ENCODE results near the gene DMPK.
"Not testable (repeated sequence)": the region's sequence is repeated elsewhere in the genome, so short reads cannot be mapped to it uniquely, and the experiment has no call there.

DMPK gene

GRCh38 chr19:45758921-45759320, 23.4 kb downstream of the DMPK start:
- H3K4me3 ChIP-seq (replicated peaks; ENCODE audit: low read depth, low read length): no peak overlapping the region
- DNase-seq (ENCODE audit: extremely low read depth, low read depth): no peak
- no peak for TF ChIP-seq CTCF (IDR thresholded peaks at IDR 0.05; ENCODE audit: low read depth, low read length, missing control alignments)

GRCh38 chr19:45757695-45758094, 24.6 kb downstream of the DMPK start:
- TF ChIP-seq CTCF (IDR thresholded peaks at IDR 0.05; ENCODE audit: low read depth, low read length, missing control alignments): no peak
- DNase-seq (ENCODE audit: extremely low read depth, low read depth): no peak
- H3K4me3 ChIP-seq (replicated peaks; ENCODE audit: low read depth, low read length): no peak overlapping the region

GRCh38 chr19:45754323-45754722, 28.0 kb downstream of the DMPK start:
- no peak for TF ChIP-seq CTCF (IDR thresholded peaks at IDR 0.05; ENCODE audit: low read depth, low read length, missing control alignments)

GRCh38 chr19:45753548-45753947, 28.7 kb downstream of the DMPK start:
- H3K4me3 ChIP-seq (replicated peaks; ENCODE audit: low read depth, low read length): no peak overlapping the region
- peak; percentile 31 for TF ChIP-seq CTCF (IDR thresholded peaks at IDR 0.05; ENCODE audit: low read depth, low read length, missing control alignments)
- no peak for DNase-seq (ENCODE audit: extremely low read depth, low read depth)

More at GRCh38 chr19:45754323-45754722, 28.0 kb downstream of the DMPK start:
- DNase-seq (ENCODE audit: extremely low read depth, low read depth): no peak
- no peak overlapping the region for H3K4me3 ChIP-seq (replicated peaks; ENCODE audit: low read depth, low read length)

- no peak for TF ChIP-seq CTCF (IDR thresholded peaks at IDR 0.05; ENCODE audit: low read depth, low read length, missing control alignments)
- no peak for DNase-seq (ENCODE audit: extremely low read depth, low read depth)
- H3K4me3 ChIP-seq (replicated peaks; ENCODE audit: low read depth, low read length): no peak overlapping the region
These were observed 29.7 kb downstream of the DMPK start for GRCh38 chr19:45752639-45753038.

GRCh38 chr19:45751483-45751882, 30.8 kb downstream of the DMPK start:
- not testable (repeated sequence) for DNase-seq (ENCODE audit: extremely low read depth, low read depth); H3K4me3 ChIP-seq (replicated peaks; ENCODE audit: low read depth, low read length)

GRCh38 chr19:45747513-45747912, 34.8 kb downstream of the DMPK start:
- DNase-seq (ENCODE audit: extremely low read depth, low read depth): no peak
- H3K4me3 ChIP-seq (replicated peaks; ENCODE audit: low read depth, low read length): no peak overlapping the region
- no peak for TF ChIP-seq CTCF (IDR thresholded peaks at IDR 0.05; ENCODE audit: low read depth, low read length, missing control alignments)

Data from HFF-Myc (cell line).